Neural progenitor cell (in vitro differentiated cells): ENCODE data around the gene ENPP1. TPM values are rescaled to one million over a fixed set of nuclear protein-coding genes. Genes with fewer than 3 reads are reported as not detected.

Experiments used
- DNase-seq: peaks from one replicate; pipeline ENCODE4 v3.0.0-alpha.2; 2016; ENCODE audit warnings: low spot score
- H2AFZ ChIP-seq: fragments of 200-600 bp; sonication (generic); replicated peaks from 2 replicates; pipeline ENCODE4 v1.6.1; 2016; ENCODE audit warnings: antibody characterized with exemption
- H3F3A ChIP-seq: fragments of 200-600 bp; sonication (generic); 2 replicates; pipeline ENCODE4 v1.6.1; 2016; ENCODE audit warnings: antibody characterized with exemption, low read depth
- H3K27ac ChIP-seq: fragments of 200-600 bp; sonication (generic); 2 replicates; pipeline ENCODE4 v1.5.1; 2016; ENCODE audit warnings: mild to moderate bottlenecking
- H3K27me3 ChIP-seq: fragments of 200-600 bp; sonication (generic); 2 replicates; pipeline ENCODE4 v1.6.1; 2016; ENCODE audit warnings: mild to moderate bottlenecking, moderate library complexity
- H3K36me3 ChIP-seq: fragments of 200-600 bp; sonication (generic); 2 replicates; pipeline ENCODE4 v1.5.1; 2016
- H3K4me1 ChIP-seq: fragments of 200-600 bp; sonication (generic); 2 replicates; pipeline ENCODE4 v1.6.1; 2016; ENCODE audit warnings: mixed run types
- H3K4me2 ChIP-seq: fragments of 200-600 bp; sonication (generic); 2 replicates; pipeline ENCODE4 v1.6.1; 2016
- H3K4me3 ChIP-seq: fragments of 200-600 bp; sonication (generic); 2 replicates; pipeline ENCODE4 v1.5.1; 2016
- H3K79me2 ChIP-seq: fragments of 200-600 bp; sonication (generic); 2 replicates; pipeline ENCODE4 v1.6.1; 2016; ENCODE audit warnings: low read depth
- H3K9ac ChIP-seq: fragments of 200-600 bp; sonication (generic); 2 replicates; pipeline ENCODE4 v1.6.1; 2016
- H3K9me3 ChIP-seq: fragments of 200-600 bp; sonication (generic); 2 replicates; pipeline ENCODE4 v1.5.1; 2016; ENCODE audit warnings: low read depth
- H4K20me1 ChIP-seq: fragments of 200-600 bp; sonication (generic); 2 replicates; pipeline ENCODE4 v1.6.1; 2016; ENCODE audit warnings: low read depth
- H3K27ac Mint-ChIP-seq: 3 replicates; pipeline ENCODE4 v1.8.0; 2021; ENCODE audit warnings: mixed read lengths
- H3K27me3 Mint-ChIP-seq: 2 replicates; pipeline ENCODE4 v1.8.0; 2022; ENCODE audit warnings: low read depth, mild to moderate bottlenecking, inconsistent platforms, moderate library complexity, mixed read lengths; ENCODE audit not compliant: insufficient read depth
- H3K36me3 Mint-ChIP-seq: 3 replicates; pipeline ENCODE4 v1.8.0; 2021; ENCODE audit warnings: mixed read lengths
- H3K4me1 Mint-ChIP-seq: 3 replicates; pipeline ENCODE4 v1.8.0; 2021; ENCODE audit warnings: mixed read lengths
- H3K4me3 Mint-ChIP-seq: 3 replicates; pipeline ENCODE4 v1.8.0; 2021; ENCODE audit warnings: mild to moderate bottlenecking, moderate library complexity, mixed read lengths
- H3K9me3 Mint-ChIP-seq: 3 replicates; pipeline ENCODE4 v1.8.0; 2020; ENCODE audit warnings: mixed read lengths
- CTCF ChIP-seq: fragments of 200-600 bp; sonication (generic); IDR thresholded peaks from 2 replicates; pipeline ENCODE4 v1.5.1; 2017; ENCODE audit warnings: antibody characterized with exemption, mild to moderate bottlenecking
- EZH2 ChIP-seq: fragments of 200-600 bp; sonication (generic); IDR thresholded peaks from 2 replicates; pipeline ENCODE4 v1.6.1; 2017; ENCODE audit warnings: antibody characterized with exemption, mild to moderate bottlenecking, moderate library complexity
- EZH2phosphoT487 ChIP-seq: fragments of 200-600 bp; sonication (generic); IDR thresholded peaks from 2 replicates; pipeline ENCODE4 v1.6.1; 2017; ENCODE audit warnings: antibody characterized with exemption
- total RNA-seq: library from RNA; depleted of rRNA; stranded (reverse); fragments of >200 nt; gene quantifications from 2 replicates; pipeline ENCODE4 v1.2.3, GENCODE V29; 2015; ENCODE audit warnings: low replicate concordance

ENPP1 gene
- total RNA-seq, 1 donor from 2014 or later = 9.7 TPM

- H3K9ac ChIP-seq = no peak overlapping the region
- H4K20me1 ChIP-seq = no peaks in the 10 kb centered on the region
- H3K4me3 Mint-ChIP-seq = no peak overlapping the region
- no peak for DNase-seq
- TF ChIP-seq EZH2 (no peak), EZH2phosphoT487 (no peak), CTCF (no peak)
- H3K27me3 ChIP-seq = peaks cover 16% of the 10 kb centered on the region
- H3K36me3 ChIP-seq = no peaks in the 10 kb centered on the region
- no peak overlapping the region for H3K4me3 ChIP-seq
- H3K27ac ChIP-seq = no peak overlapping the region
- no peak overlapping the region for H3K27ac Mint-ChIP-seq
- peaks cover 3% of the 10 kb centered on the region for H3K4me1 ChIP-seq
- H3K4me2 ChIP-seq = no peak overlapping the region
- no peaks in the 10 kb centered on the region for H3K36me3 Mint-ChIP-seq
- H3K79me2 ChIP-seq = no peaks in the 10 kb centered on the region
- peaks cover 5% of the 10 kb centered on the region for H3K4me1 Mint-ChIP-seq
- H3K27me3 Mint-ChIP-seq = peaks cover 8% of the 10 kb centered on the region
- no peaks in the 10 kb centered on the region for H3K9me3 ChIP-seq
- H3F3A ChIP-seq = peaks cover under 1% of the 10 kb centered on the region
- no peak overlapping the region for H2AFZ ChIP-seq
- H3K9me3 Mint-ChIP-seq = peaks cover 4% of the 10 kb centered on the region
These were observed 4.6 kb upstream of the ENPP1 start for GRCh38 chr6:131803007-131803769.

DNA sequence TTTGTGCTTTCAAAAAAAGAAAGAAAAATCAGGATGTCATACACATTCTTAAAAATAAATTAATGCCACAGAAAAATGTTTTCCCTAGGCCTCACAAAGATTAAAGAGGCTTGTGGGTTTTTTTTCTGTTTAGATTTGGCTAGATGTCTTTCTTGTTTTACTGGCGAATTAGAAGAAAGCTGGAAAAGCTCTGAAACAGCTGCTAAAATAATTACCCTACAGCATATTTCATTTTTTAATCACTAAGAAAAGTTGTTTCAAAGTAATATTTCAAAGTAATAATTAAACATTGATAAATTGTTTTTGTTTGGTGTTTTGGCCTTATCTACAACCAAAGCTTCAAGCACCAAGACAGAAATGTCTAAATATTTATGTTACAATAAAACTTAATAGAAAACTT, 3.7 kb upstream of the ENPP1 start:
- no peak overlapping the region for H3K27ac ChIP-seq
- DNase-seq = no peak
- peaks cover 7% of the 10 kb centered on the region for H3F3A ChIP-seq
- no peaks in the 10 kb centered on the region for H3K9me3 ChIP-seq
- no peaks in the 10 kb centered on the region for H3K36me3 ChIP-seq
- peaks cover 11% of the 10 kb centered on the region for H3K4me1 ChIP-seq
- peaks cover 26% of the 10 kb centered on the region for H3K27me3 ChIP-seq
- Mint-ChIP-seq H3K27me3 (peaks cover 11% of the 10 kb centered on the region), H3K4me3 (no peak overlapping the region), H3K4me1 (peaks cover 11% of the 10 kb centered on the region), H3K27ac (no peak overlapping the region), H3K36me3 (no peaks in the 10 kb centered on the region), H3K9me3 (peaks cover 4% of the 10 kb centered on the region)
- no peaks in the 10 kb centered on the region for H4K20me1 ChIP-seq
- no peak overlapping the region for H3K4me2 ChIP-seq
- H3K79me2 ChIP-seq = no peaks in the 10 kb centered on the region
- H3K4me3 ChIP-seq = no peak overlapping the region
- TF ChIP-seq CTCF = no peak
- no peak for TF ChIP-seq EZH2phosphoT487
- no peak for TF ChIP-seq EZH2
- no peak overlapping the region for H3K9ac ChIP-seq
- no peak overlapping the region for H2AFZ ChIP-seq

DNA sequence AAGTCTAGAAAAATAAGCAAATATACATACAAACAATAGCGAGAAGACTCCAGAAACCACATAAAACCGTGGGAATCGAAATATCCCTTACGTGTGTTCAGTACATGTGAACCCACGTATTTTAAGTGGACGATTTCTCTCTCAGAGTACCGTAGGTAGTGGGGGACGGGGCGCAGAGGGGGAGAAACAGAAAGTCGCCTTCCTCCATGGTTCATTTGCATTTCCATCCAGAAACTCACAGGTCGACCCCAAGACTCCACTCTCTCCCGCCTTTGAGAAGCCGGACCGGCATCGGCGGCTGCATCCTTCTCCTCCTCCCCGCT, 538 bp upstream of the ENPP1 start:
- Histone ChIP-seq H3K36me3 (no peaks in the 10 kb centered on the region), H3K9me3 (no peaks in the 10 kb centered on the region), H3K9ac (peak overlapping the region; percentile 60), H4K20me1 (no peaks in the 10 kb centered on the region), H2AFZ (peak overlapping the region; percentile 99), H3F3A (peaks cover 7% of the 10 kb centered on the region), H3K27me3 (peaks cover 31% of the 10 kb centered on the region), H3K27ac (no peak overlapping the region), H3K4me3 (peak overlapping the region; percentile 91), H3K4me2 (peak overlapping the region; percentile 78), H3K4me1 (peaks cover 11% of the 10 kb centered on the region), H3K79me2 (no peaks in the 10 kb centered on the region)
- Mint-ChIP-seq H3K36me3 (no peaks in the 10 kb centered on the region), H3K27me3 (peaks cover 11% of the 10 kb centered on the region), H3K4me1 (peaks cover 11% of the 10 kb centered on the region), H3K27ac (no peak overlapping the region), H3K4me3 (peak overlapping the region; percentile 93), H3K9me3 (peaks cover 4% of the 10 kb centered on the region)
- TF ChIP-seq EZH2phosphoT487 (no peak), EZH2 (no peak), CTCF (no peak)
- no peak for DNase-seq
